Tibial nerve (tissue), 4 donors: ENCODE results near the gene CEP170B. TPM values are rescaled to one million over a fixed set of nuclear protein-coding genes. Genes with fewer than 3 reads are reported as not detected.
"Not testable (repeated sequence)": the region's sequence is repeated elsewhere in the genome, so short reads cannot be mapped to it uniquely, and the experiment has no call there.

Experiments used
- DNase-seq, 2 donors: peaks; one replicate each; pipeline ENCODE4 v3.0.0-alpha.2; 2019; ENCODE audit warnings: low spot score in 2 of 2
- H3K27ac ChIP-seq, 4 donors: fragments of 200-600 bp; sonication (generic) in 3 of 4; one replicate each; pipeline ENCODE4 v1.5.1; 2017 to 2019; ENCODE audit warnings: mild to moderate bottlenecking in 1 of 4
- H3K27me3 ChIP-seq, 2 donors: fragments of 200-600 bp; sonication (generic) in 1 of 2; one replicate each; pipeline versions ENCODE4 v1.5.1 to v1.6.0; 2017 to 2019
- H3K36me3 ChIP-seq, 3 donors: fragments of 200-600 bp; sonication (generic); one replicate each; pipeline ENCODE4 v1.5.1; 2018 to 2019
- H3K4me1 ChIP-seq, 4 donors: fragments of 200-600 bp; sonication (generic) in 3 of 4; one replicate each; pipeline ENCODE4 v1.5.1; 2017 to 2019
- H3K4me3 ChIP-seq, 4 donors: fragments of 200-600 bp; sonication (generic) in 3 of 4; one replicate each; pipeline ENCODE4 v1.5.1; 2017 to 2019; ENCODE audit warnings: mild to moderate bottlenecking in 1 of 4, moderate library complexity in 1 of 4
- H3K9me3 ChIP-seq, 4 donors: fragments of 200-600 bp; sonication (generic) in 3 of 4; one replicate each; pipeline ENCODE4 v1.5.1; 2017 to 2019
- CTCF ChIP-seq, 5 experiments: fragments of 200-600 bp in 3 of 5; fragments of 450-650 bp in 2 of 5; sonication (generic) in 3 of 5; IDR thresholded peaks; one replicate each; pipeline ENCODE4 v1.5.1; 2016 to 2019; ENCODE audit warnings: antibody characterized with exemption in 5 of 5, mild to moderate bottlenecking in 3 of 5, moderate library complexity in 2 of 5
- EP300 ChIP-seq, 2 donors: sonication (generic); formaldehyde crosslinking; IDR thresholded peaks; one replicate each; pipeline ENCODE4 v1.6.1; 2017; ENCODE audit warnings: antibody characterized with exemption in 2 of 2, mild to moderate bottlenecking in 1 of 2
- POLR2A ChIP-seq, 2 donors: fragments of 450-650 bp; IDR thresholded peaks; one replicate each; pipeline ENCODE4 v1.6.1; 2017; ENCODE audit warnings: antibody characterized with exemption in 2 of 2, mild to moderate bottlenecking in 2 of 2, moderate library complexity in 2 of 2
- WGBS, 2 donors: methylation state at CpG; one replicate each; pipeline ENCODE4 v1.1.5; 2018; 5-methylcytosine and 5-hydroxymethylcytosine counted together
- total RNA-seq, 4 donors: library from RNA; depleted of rRNA; stranded (reverse); fragments of >200 nt; gene quantifications; one replicate each; pipeline ENCODE4 v1.1.0, GENCODE V29; 2016

The CEP170B gene
- total RNA-seq, 4 donors from 2014 or later, result 10.1 to 36.3 (median 13.0) TPM

GRCh38 chr14:104830781-104831180, 34.3 kb upstream of the CEP170B start:
- Histone ChIP-seq H3K9me3 (no peaks in the 10 kb centered on the region), H3K27ac (no peak overlapping the region), H3K4me1 (peaks cover 0 to 20% (median 18%) of the 10 kb centered on the region in 4 donors), H3K27me3 (no peaks in the 10 kb centered on the region), H3K4me3 (no peak overlapping the region), H3K36me3 (no peaks in the 10 kb centered on the region)
- no peak for DNase-seq
- WGBS, 2 donors, result 59 to 66% methylated on average over 9 of the region's 9 CpGs
- TF ChIP-seq EP300 (IDR thresholded peaks at IDR 0.05) (no peak), CTCF (IDR thresholded peaks at IDR 0.05) (no peak), POLR2A (IDR thresholded peaks at IDR 0.05) (no peak)

GRCh38 chr14:104836171-104836935, 28.7 kb upstream of the CEP170B start:
- not testable (repeated sequence) for DNase-seq, H3K4me1 ChIP-seq, H3K27me3 ChIP-seq, H3K27ac ChIP-seq, H3K9me3 ChIP-seq, H3K4me3 ChIP-seq, H3K36me3 ChIP-seq
- 89 to 91% methylated on average over 29 to 30 of the region's 41 CpGs for WGBS, 2 donors

- peaks cover 0 to 49% of the 10 kb centered on the region in 2 donors for H3K27me3 ChIP-seq
- peaks cover 0 to 17% (median 7%) of the 10 kb centered on the region in 4 donors for H3K4me1 ChIP-seq
- H3K9me3 ChIP-seq, result no peaks in the 10 kb centered on the region
- no peak for DNase-seq
- no peak overlapping the region for H3K27ac ChIP-seq
- H3K36me3 ChIP-seq, result no peaks in the 10 kb centered on the region
- TF ChIP-seq POLR2A (IDR thresholded peaks at IDR 0.05), result no peak
- TF ChIP-seq CTCF (IDR thresholded peaks at IDR 0.05), result no peak
- no peak for TF ChIP-seq EP300 (IDR thresholded peaks at IDR 0.05)
- no peak overlapping the region for H3K4me3 ChIP-seq
- 68 to 89% methylated on average over 1 of the region's 1 CpG for WGBS, 2 donors
Observed at GRCh38 chr14:104841730-104842129, 23.3 kb upstream of the CEP170B start.

GRCh38 chr14:104843006-104843405, 22.1 kb upstream of the CEP170B start:
- no peak for DNase-seq
- peaks cover 0 to 62% of the 10 kb centered on the region in 2 donors for H3K27me3 ChIP-seq
- H3K4me3 ChIP-seq, result peak overlapping the region in 1 of 4 donors; percentile 42

GRCh38 chr14:104843442-104844305, 21.4 kb upstream of the CEP170B start:
- Histone ChIP-seq H3K4me3 (peak overlapping the region in 2 of 4 donors; percentile 13 to 42), H3K36me3 (no peaks in the 10 kb centered on the region), H3K4me1 (peaks cover 0 to 17% (median 7%) of the 10 kb centered on the region in 4 donors), H3K27ac (no peak overlapping the region), H3K9me3 (no peaks in the 10 kb centered on the region), H3K27me3 (peaks cover 0 to 64% of the 10 kb centered on the region in 2 donors)
- 1% methylated on average over 47 to 52 of the region's 69 CpGs for WGBS, 2 donors
- no peak for TF ChIP-seq EP300 (IDR thresholded peaks at IDR 0.05)
- TF ChIP-seq POLR2A (IDR thresholded peaks at IDR 0.05), result no peak
- no peak for TF ChIP-seq CTCF (IDR thresholded peaks at IDR 0.05)
- no peak for DNase-seq

More at GRCh38 chr14:104843006-104843405, 22.1 kb upstream of the CEP170B start:
- 39 to 45% methylated on average over 13 of the region's 13 CpGs for WGBS, 2 donors
- H3K36me3 ChIP-seq, result no peaks in the 10 kb centered on the region
- no peaks in the 10 kb centered on the region for H3K9me3 ChIP-seq
- TF ChIP-seq CTCF (IDR thresholded peaks at IDR 0.05) (no peak), POLR2A (IDR thresholded peaks at IDR 0.05) (no peak), EP300 (IDR thresholded peaks at IDR 0.05) (no peak)
- H3K27ac ChIP-seq, result no peak overlapping the region
- H3K4me1 ChIP-seq, result peaks cover 0 to 17% (median 7%) of the 10 kb centered on the region in 4 donors
